GM18873 (cell line): ENCODE results near the gene NBAS.

Experiments
- ATAC-seq: cut with Tn5 transposase; IDR thresholded peaks from one replicate; pipeline ENCODE4 v1.9.1; 2021; ENCODE audit warnings: mild to moderate bottlenecking, moderate library complexity, moderate number of reproducible peaks; ENCODE audit not compliant: unreplicated experiment, low FRiP score

The NBAS gene

DNA sequence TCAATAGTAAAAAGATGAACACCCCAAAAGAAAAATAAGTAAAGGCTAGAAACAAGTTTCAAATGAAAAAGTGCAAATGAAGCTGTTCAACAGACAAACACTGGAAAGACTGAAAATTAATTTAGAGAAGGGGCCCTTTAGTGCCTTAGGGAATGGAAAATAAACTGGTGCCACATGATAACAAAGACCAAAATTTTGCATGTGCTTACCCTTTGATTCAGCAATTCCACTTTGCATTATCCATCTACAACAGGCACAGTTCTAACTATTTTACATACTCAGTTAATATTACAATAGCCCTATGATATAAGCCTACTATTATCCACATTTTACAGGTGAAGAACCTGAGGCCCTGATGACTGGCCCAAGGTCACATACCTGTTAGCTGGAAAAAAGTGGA is 183.9 kb downstream of the NBAS start:
- ATAC-seq, result no peak

DNA sequence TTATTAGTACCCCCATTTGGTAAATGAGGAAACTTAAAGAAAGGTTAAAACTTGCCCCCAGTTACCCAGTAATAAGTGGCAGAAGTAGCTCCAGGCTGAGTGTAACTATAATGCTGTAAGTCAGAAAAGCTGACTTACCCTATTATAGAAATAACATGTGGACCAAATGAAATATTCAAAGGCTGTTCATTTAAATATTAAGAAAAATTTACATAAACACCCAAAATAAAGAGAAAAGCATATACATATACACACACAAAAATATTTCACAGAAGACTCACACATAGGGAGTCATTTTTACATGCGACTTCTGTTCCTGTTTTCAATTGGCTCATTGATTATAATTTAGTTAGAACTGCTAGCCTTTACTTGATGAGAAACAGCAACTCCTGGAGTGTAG is 189.1 kb downstream of the NBAS start:
- ATAC-seq, result no peak

DNA sequence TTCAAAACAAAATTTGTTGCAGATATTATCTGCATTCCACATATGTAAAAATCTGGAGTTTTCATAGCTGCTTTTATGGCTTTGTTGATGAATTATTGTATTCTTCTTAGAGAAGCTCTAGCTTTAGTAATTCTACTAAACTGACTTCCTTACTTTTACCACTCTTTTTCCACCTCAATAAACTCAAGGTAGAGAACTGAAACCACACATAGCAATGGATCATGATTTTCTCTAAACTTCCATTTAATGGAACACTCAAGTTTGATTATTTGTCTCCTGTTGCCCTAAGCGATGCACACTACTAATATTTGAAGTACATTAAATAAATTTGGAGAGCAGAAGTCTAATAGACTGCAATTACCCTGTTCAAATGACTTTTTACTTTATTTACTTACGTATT is 192.0 kb downstream of the NBAS start:
- no peak for ATAC-seq

DNA sequence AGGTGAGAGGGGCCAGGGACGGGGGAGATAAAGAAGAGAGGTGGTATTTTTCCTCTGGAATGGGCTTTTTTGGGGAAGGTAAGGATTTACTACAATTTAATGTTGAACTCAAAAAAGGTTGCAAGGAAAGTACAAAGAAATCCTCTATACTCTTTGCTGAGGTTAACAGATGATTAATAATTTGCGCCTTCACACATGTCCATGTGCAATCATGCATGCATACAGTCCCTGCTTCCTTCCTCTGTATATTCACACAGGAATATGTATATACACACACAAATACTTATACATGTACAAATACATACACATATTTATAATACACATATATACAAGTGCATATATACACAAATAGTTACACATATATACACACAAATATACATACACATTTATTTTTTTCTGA is 193.4 kb downstream of the NBAS start:
- ATAC-seq, result peak; percentile 59

DNA sequence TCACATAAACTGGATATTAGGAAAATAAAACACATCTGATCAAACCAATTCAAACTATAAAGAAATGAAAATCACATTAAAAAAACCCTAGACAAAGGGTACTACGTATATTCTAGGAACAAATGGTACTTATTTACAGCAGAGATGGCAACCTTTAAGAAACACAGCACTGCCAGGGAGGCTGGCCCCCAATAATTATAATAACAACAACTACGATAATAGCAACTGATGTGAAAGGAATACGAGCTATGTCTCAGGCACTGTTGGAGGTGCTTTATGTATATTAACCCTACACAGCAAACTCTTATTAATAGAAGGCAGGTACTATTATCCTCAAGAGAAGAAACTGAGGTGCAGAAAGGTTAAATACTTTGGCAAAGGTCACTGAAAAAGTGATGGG is 193.9 kb downstream of the NBAS start:
- ATAC-seq, result no peak

DNA sequence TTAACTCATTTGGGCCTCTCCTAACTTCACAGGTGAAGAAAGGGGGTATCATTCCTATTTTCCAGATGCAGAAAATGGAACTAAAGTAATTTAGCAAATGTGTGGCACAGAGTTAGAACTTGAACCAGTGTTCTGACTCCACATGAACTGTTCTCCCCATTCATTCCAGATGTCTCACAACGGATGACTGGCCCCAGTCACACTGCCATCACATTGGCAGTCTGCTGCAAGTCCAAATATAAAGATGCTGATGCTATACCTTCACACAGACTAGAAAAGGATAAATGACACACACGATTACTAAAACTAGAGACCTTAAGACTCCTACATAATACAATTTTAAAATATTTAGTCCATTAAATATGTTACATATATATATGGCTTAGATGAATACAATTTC is 195.7 kb downstream of the NBAS start:
- no peak for ATAC-seq

DNA sequence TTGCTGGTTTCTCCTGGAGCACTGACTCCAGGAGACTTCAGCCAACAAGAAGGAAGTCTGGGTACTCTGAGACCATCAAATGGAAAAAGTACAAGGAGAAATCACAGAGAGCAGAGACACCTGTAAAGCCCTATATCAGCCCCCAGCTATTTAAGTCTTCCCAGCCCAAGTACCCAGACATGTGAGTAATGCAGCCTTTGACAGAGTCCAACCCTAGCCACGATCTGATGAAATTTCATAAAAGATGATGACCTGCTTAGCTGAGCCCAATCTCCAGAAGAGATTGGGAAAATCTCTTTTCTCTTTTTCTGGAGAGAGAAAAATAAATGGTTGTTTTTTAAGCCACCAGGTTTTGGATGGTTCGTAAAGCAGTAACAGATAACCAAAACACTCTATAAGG is 196.6 kb downstream of the NBAS start:
- ATAC-seq, result no peak

DNA sequence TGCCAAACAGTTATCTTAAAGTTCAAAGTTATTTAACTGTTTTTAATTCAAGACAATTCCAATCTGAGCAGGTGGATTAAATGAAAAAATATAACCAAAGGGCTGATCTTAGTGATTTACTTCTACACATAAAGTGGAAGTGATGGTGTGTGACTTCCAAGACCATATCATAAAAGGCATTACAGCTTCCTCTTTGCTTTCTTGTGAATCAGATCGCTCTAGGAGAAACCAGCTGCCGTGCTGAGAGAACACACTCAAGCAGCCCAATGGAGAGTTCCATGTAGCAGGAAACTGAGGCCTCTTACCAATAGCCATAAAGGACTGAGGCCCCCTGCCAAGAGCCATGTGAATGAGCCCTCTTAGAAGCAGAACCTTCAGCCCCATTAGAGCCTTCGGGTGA is 197.4 kb downstream of the NBAS start:
- ATAC-seq, result no peak

DNA sequence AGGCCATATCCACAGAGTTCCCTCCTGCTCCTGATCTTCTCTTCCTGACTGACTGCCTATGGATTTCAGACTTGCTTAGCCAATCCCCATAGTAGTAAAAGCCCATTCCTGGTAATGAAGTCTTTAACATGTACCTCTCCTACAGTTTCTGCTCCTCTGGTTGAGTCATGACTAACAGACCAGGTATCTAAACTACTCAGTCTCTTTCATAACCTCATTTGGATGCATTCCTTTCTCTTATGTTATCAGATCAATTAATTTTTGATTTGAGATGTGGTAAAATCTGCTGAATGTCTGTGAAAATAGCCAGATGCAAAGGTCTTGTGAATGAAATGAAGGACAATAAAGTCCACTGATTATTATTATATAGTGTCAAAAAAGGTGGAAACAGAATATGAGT is 198.0 kb downstream of the NBAS start:
- ATAC-seq, result no peak

DNA sequence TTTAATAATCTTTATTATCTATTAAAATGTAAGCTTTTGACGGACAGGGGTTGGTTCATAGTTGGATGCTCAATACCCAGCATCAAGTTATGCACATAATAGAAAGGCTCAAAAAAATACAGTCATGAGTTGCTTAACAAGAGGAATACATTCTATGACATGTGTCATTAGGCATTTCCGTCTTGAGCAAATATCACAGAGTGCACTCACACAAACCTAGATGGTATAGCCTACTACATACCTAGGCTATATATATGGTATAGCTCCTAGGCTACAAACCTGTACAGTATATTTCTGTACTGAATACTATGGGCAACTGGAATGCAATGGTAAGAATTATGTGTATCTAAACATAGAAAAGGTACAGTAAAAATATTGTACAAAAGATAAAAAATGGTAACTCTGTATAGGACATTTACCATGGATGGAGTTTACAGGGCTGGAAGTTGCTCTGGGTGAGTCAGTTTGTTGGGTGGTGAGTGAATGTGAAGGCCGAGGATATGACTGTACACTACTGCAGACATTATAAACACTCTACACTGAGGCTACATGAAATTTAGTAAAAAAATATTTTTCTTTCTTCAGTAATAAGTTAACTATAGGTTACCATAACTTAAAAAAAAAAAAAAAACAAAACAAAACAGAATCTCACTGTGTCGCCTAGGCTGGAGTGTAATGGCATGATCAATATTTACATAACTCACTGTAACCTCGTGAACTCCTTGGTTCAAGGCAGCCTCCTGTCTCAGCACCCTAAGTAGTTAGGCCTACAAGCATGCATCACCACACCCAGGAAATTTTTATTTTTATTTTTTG is 201.2 kb downstream of the NBAS start:
- ATAC-seq, result no peak

DNA sequence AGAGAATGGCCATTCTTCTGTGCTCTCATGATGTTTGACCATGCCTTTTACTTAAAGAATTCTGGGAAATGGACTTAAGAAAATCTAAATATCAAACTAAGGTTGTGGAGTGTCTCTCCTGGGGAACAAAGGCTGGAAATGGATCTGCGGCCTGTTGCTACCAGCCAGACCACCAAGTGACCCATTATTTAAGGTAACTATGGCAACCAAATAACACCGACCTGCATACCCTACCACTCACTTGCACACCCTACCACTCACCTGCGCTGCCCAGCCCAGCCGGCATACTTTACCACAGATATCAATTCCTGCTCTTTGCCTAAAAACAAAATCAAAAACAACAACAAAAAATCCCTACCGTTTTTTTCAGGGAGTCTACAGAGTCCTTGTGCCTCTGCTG is 203.2 kb downstream of the NBAS start:
- ATAC-seq, result no peak

DNA sequence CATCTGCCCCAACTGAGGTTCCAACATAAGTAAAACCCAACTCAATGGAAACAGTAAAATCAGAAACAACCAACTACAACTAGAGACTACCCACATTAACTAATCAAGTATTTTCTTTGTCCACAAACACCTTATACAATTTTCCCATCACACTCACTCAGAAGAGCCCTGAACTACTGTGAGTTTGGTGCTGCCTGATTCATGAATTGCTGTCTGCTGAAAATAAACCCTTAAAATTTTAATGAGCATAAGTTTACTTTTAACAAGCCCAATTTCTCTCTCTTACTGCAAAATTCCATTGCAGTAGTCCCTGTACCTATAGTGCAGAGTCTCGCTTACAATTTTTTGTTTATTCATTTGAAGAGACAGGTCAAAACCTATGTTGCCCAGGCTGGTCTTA is 203.9 kb downstream of the NBAS start:
- no peak for ATAC-seq

DNA sequence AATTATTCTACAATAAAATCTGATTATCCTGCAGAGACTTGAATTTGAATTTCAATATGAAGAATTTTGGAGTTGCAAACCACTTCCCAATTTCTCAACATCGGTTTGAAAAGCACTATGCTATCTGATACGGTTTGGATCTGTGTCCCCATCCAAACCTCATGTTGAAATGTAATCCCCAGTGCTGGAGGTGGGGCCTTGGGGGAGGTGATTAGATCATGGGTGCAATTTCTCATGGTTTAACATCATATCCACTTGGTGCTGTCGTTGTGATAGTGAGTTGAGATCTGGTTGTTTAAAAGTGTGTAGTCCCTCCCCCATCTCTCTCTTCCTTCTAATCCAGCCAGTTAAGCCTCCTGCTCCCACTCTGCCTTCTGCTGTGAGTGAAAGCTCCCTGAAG is 205.7 kb downstream of the NBAS start:
- no peak for ATAC-seq

DNA sequence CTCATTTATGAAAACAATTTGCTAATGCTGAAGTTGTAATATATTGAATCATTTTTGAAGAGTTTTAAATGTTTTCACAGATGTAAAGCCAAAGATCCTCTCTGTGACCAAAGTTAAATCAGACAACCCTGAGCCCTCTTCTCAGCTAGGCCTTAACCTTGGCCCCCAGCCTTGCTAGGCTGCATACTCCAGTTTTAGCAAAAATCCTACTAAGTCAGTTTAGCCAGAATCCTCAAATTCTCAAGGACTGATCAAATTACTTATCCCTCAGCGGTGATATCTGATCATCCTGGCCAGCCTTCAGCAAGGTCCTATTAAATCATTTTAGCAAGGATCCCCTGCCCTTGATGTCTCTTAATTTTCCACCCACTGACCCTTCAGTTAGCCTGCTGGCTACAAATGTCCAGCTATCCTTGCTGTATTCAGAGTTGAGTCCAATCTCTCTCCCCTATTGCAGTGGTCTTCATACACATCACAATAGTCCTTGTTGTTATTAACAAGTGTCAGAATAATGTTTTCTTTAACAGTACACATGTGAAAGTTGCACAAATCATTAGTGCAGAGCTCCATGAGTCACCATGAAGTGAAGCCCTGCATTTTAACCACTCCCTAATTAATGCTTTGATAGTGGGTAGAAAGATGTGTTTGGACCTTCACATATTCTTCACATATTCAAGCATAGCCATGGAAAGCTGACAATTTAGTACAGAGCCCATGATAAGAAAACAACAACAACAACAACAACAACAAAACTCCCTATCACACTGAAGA is 206.4 kb downstream of the NBAS start:
- no peak for ATAC-seq

DNA sequence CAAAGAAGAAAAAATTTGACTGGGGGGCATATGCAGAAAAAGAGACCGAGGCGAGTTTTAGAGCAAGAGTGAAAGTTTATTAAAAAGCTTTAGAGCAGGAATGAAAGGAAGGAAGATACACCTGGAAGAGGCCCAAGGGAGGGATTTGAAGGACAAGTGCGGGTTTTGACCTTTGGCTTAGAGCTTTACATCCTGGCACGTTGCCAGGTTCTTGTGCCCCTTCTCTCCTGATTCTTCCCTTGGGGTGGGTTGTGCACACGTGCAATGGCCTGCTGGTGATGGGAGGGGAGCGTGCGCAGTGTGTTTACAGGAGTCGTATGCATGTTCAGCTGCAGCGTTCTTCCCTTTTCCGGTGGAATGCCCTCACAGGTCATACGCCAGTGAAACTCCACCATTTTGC is 208.8 kb downstream of the NBAS start:
- no peak for ATAC-seq

DNA sequence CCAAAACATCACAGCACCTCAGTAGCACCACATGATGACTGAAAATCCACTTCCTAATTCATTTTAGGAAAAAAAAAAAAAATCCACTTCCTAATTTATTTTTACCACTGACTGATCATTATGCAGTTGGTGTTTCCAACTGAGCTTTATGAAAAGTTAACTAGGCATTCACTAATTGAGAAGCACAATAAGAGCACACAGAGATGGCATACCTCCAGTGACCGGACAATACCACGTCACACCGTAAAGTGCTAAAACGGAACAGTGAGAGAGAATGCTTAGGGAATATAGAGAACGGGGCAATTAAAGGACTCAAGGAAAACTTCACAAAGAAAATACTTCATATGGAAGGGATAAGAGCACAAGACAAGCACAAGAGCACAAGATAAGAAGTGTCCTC is 212.5 kb downstream of the NBAS start:
- no peak for ATAC-seq

DNA sequence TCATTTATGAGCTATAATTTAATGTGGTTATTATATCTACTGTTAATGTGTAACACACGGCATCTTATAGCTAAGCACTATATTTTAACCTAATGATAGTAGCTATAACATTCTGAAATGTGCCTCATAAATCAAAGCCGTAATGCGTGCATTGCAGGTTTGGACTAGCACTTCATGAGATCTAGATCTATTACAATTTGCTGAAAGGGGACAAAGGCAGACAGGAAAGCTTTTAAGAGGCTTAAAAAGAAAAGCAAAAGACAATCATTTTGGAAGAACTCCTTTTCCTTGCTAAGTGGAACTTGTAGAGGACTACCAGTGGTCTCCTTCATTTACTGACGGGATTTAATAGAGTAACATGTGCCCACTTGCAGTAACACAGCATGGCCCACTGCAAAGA is 213.1 kb downstream of the NBAS start:
- no peak for ATAC-seq

DNA sequence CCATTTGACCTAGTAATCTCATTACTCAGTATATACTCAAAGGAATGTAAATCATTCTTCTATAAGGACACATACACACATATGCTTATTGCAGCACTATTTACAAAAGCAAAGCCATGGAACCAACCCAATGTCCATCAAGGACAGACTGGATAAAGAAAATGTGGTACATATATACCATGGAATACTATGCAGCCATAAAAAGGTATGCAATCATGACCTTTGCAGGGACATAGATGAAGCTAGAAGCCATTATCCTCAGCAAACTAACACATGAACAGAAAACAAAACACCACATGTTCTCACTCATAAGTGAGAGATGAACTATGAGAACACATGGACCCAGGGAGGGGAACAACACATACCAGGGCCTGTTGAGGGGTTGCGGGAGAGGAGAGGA is 214.5 kb downstream of the NBAS start:
- no peak for ATAC-seq

DNA sequence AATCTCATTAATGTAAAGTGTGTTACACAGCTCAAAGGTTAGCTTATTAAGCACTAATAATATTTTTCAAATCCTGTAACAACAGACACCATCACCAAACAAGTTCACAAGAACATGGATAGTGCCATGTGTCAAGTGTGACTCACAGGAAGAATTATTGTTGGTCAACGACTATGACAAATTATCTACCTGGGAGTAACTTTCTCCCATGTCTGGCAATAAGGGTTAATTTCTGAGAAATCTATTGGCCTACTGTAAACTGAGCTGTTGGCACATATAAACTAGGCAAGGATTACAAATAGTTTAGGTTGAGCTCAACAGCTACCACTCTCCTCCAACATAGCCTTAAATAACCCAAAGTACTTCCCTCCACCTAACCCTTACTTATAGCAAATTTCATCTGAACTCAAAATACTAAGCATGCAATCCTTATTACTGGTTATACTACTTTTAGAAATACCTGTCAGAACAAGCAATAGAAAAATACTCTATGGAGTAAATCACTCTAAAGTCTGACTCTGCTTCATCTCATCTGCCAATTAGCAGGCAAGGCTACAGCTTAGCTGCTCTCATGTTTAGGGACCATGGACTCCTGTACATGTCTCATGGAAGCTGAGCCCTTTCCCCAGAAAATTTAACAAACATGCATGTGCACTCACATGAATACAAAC is 223.0 kb downstream of the NBAS start:
- ATAC-seq, result no peak

DNA sequence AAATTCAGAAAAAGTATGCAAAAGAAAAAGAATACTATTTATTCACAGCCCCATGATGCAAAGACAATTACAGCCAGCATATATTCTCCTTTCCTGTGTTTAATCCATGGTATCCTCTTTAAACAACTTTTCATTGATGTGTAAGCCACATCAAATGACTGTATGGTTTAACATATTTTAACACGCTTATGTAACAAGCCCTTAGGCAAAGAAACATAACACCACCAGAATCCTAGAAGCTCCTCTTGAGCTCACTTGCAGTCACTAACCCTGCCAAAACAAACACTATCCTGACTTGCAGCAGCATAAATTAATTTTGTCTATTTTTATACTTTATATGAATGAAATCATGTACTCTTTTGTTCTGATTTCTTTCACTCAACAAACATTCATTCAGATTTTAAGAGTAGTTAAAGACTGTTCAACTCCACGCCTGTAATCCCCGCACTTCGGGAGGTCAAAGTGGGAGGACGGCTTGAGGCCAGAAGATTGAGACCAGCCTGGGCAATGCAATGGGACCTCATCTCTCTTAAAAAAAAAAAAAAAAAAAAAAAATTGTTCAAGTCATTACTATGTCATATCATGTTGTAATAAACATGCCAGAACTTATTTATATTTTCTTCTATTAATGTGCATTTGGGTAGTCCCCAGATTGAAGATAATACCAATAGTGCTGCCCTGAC is 226.3 kb downstream of the NBAS start:
- ATAC-seq, result no peak

DNA sequence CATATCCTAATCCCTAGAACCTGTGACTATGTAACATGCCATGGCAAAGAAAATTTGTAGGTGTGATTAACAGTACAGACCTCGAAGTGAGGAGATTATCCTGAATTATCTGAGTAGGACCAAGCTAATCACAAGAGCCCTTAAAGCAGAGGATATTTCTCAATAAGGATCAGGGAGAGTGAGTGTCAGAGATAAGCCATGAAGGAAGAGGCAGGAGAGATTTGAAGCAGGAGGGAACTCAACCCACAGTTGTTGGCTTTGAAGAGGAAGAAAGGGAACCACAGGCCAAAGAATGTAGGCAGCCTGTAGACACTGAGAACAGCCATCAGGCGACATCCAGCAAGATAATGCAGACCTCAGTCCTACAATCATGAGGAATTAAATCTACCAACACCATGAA is 229.3 kb downstream of the NBAS start:
- no peak for ATAC-seq
